NCI-H2196 treated with DMSO at 0.1 percent for 48 hours (cell line): ENCODE measurements around the gene CAMKV.

Source experiments
- DNase-seq: peaks from one replicate; lab custom pipeline; 2025; ENCODE audit not compliant: unreplicated experiment; lab: John Stamatoyannopoulos, UW

CAMKV gene

GRCh38 chr3:49898991-49899390 lies 29.3 kb upstream of the CAMKV start:
- DNase-seq = no peak

DNA sequence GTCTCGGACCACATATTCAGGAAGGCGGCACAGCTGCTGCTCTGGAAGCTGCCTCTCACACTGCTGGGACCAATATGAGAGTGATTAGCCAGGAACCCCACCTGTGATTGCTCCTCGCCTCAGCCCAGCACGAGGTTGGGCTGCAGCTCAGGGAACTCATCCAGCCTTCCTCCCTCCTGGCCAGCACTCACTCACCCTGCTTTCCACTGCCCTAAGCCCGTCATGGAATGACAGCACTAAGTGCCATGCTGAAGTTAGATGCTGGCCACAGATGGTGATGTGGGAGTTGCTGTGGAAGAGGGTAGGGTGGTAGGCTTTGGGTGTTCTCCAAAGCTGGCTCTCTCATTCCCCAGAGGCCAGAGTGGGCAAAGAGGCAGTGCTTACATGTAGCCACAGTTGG lies 26.6 kb upstream of the CAMKV start:
- DNase-seq = no peak

DNA sequence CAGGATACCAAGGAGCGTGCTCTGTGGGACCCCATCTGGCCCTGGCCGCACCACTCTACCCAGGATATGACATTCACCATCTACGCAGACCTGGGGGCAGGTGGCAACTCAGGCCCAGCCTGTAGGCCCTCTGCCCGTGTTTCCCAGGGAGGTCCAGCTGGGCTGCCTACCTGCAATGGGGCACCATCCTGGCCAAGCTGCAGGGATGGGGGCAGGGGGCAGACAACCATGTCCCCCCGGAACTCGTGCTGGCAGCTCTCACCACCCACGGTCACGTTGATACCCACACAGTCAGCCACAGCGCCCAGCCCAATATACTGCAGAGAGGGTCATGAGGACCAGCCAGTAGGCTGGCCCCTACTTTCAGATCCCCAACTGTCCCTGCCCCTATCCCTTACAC lies 26.1 kb upstream of the CAMKV start:
- no peak for DNase-seq

- no peak for DNase-seq
These were observed 19.6 kb upstream of the CAMKV start for GRCh38 chr3:49889296-49889695.

GRCh38 chr3:49886922-49887265 lies 17.2 kb upstream of the CAMKV start:
- DNase-seq = no peak

GRCh38 chr3:49883998-49884397 lies 14.3 kb upstream of the CAMKV start:
- DNase-seq = no peak

DNA sequence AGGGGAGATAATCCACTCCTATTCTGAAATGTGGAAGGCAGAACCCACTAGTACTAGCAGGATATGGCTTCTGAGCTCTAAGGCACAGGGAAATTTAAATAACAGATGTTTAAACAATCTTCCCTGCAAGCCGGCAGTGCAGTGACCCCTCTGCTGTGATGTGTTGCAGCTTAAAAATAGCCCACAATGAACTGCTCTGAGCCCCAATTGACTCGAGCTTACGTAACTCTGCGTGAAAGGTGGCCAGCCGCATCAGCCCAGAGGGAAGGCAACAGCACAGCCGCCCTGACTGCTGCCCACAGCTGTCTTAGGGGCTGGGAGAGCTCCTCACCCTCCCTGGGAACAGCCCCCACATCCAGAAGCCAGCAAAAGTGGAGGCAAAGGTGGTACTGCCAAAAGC lies 12.5 kb upstream of the CAMKV start:
- no peak for DNase-seq

GRCh38 chr3:49880581-49881315 lies 11.0 kb upstream of the CAMKV start:
- DNase-seq = no peak

DNA sequence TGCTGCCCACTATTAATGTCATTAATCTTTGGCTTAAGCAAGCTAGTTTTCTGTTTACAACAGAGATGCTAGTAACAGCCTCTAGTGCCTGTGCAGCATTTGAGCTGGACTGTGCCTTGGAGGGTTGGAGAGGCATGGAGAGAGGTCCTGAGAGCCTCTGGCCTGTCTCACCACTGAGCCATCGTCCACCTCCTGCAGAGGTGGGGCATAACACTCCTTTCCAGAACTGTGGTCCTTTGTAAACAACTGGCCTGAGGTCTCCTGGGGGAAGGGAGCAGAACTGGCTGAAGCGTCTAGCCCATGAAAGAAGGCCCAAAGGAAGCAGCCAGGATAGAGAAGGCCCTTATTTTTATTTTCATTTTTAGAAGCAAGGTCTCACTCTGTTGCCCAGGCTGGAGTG lies 10.0 kb upstream of the CAMKV start:
- no peak for DNase-seq

DNA sequence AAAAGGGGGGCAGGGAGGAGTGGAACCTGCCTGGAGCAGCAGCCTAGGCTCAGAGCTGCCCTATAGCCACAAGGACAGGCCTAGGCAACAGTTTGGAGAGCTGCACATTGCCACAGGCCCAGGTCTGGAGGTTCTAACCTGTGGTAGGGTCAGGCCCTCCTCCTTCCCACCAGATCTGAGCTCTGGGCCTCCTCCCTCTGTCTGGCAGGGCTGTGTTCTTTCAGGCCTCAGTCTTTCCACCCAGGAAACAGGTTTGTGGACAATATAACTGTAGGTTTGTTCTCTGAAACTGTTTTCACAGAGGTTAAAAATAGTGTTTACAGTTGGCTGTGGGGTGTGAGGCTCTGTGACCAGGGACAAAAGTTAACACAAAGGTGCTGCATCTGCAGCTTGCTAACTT lies 9.0 kb upstream of the CAMKV start:
- DNase-seq = no peak

DNA sequence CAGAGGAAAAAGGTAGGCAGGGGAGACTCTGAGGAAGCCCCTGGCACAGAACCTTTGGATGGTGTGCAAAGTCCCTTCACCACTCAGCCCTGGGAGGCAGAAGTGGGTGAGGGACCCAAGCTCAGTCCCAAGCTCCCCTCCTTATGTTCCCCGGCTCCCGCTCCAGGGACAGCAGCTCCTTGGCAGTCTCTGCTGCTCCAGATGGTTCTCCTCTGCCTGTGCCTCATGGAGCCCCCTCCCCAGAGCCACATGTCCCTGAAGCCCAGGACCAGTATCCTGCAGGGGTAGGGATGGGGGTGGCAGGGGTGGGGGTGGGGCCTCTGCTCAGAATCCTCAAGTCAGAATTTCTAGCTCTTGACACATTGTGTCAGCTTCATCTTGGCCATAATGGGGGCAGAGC lies 8.0 kb upstream of the CAMKV start:
- DNase-seq = no peak

DNA sequence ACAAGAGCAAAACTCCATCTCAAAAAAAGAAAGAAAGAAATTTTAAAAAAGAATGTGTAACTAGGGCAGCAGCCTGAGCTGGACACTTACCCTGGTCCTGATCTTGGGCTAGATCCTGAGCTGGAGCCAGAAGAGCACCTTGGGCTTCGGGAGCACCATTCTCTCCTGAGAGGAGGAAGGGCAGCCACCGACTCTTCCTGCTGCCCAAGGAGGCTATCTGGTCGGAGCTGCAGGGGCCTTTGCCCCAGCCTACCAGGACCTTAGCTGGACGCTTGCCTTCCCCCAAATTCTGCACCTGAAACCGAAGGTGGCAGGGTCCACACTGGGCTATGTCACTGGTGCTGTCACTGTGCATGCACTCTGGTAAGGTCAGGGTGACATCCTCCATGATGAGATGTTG lies 6.9 kb upstream of the CAMKV start:
- DNase-seq = no peak

GRCh38 chr3:49873623-49874022 lies 3.9 kb upstream of the CAMKV start:
- DNase-seq = no peak

- no peak for DNase-seq
These were observed 3.1 kb upstream of the CAMKV start for GRCh38 chr3:49872801-49873281.

GRCh38 chr3:49871531-49872153 lies 1.9 kb upstream of the CAMKV start:
- DNase-seq = no peak

DNA sequence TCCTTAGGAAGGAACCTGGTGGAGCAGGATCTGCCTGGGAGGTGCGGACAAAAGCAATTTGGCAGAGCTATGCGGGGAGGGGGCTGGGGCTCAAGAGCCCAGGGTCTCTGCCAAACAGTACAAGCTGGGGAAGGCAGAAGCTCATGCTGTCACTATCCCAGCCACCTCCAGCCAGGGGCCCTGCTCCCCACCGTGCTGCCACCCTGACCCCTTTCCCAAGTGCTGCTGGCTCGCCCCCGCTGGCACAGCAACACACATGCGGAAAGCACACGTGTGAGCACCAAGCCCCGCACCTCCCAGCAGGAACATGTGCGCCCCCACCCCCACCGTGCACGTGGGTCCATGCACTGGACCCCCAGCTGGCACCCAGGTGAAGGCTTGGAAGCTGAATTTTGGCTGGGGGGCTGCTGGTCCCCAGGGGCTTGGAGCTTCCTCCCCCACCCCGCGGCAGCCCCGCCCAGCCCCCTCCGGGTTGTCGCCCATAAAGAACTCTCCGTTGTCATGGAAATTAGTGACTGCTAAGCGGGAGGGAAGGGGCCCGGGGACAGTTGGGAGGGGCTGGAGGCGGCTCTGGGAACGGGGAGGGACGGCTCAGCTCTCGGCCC lies 742 bp downstream of the CAMKV start:
- DNase-seq = no peak

GRCh38 chr3:49867871-49868321 lies 1.8 kb downstream of the CAMKV start:
- no peak for DNase-seq

DNA sequence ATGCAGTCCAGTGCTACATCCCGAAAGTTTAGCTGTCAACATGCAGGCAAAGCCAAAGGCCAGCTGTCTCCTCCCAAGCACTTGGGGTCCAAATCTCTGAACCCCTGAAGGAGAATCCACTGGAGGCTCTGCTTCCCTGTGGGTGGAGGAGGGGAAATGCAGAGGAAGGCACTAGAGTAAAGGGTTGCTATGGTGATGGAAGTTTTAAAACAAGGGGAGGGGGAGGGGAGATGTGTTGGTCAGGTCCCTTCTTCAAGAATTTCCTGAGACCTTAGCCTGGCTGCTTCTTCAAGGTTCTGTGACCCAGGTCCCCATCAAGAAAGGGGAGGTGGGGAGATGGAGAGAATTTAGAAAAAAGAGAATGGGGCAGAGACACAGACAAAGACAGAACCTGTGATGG lies 2.3 kb downstream of the CAMKV start:
- DNase-seq = no peak

DNA sequence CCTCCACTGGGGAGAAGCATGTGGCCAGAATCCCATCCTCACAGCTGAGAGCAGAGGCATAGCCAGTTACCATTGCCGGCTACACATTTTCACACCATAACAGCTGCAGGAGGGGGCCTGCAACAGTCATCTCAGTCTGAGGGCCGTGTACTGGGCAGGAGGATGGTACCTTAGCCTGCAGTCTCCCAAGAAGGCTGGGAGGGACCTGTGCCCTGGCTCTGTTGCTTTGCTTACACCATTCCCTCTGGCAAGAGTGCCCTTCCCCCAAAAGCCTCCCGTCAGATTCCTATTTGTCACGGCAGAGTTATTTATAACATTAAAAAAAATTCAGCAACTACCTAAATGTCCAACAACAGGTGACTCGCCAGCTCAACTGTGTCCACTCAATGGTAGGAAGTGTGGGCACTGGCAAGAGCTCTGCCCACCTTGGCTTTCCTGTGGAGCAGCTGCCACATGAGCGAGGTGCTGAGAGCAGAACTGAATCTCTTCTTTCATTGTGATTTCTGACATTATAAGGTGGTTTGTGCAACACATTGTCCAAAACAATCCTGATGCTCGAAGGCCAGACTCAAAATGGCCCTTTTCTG lies 4.4 kb downstream of the CAMKV start:
- DNase-seq = no peak

DNA sequence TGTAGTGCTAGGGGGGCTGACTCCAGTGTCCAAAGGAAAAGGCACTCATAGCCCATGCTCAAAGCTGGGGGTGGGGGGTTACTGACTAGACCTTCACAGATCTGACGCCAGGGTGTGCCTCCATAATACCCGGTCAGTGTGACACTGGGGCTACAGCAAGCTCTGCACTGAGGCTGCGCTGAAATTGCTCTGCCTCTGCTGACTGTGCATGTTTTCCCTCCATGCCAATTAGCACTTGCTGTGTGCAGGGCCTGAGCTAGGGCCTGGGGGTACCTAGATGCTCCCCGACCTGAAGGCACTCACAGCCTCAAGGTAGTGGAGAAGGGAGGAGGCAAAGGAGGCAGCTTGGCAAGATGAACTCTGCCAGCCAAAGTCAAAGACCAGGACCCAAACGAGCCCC lies 5.2 kb downstream of the CAMKV start:
- no peak for DNase-seq

DNA sequence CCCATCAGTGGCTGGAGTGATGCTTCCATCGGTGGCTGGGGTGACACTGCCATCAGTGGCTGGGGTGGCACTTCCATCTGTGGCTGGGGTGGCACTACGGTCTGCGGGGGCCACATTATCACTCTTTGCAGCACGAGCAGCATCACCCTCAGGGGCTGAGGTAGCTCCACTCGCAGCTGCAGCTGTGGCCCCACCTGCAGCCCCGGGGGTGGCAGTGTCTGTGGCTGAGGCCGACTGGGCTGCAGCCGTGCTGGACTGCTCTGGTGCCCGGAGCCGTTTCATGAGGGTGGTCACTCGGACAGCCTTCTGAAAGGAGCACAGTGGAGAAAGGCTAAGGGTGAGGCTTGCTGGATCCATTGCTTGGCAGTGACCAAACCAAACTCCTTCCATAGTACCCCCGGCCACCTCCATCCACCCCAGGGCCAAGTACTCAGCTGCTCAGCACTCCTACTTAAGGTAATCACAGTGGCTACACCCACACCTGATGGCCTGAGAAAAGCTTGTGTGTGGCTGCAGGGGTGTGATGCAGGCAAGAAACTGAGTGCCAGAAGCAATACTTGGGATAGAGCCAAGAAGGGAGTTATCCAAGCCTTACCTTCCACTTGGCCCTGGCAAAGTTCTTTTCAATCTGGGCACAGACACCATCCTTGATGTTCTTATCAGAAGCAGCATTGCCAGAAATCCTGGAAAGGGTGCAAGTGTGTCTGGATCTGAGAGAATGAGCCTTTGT lies 10.0 kb downstream of the CAMKV start:
- no peak for DNase-seq
